Measurements from ENCODE around the gene ADA. TPM values are rescaled to one million over a fixed set of nuclear protein-coding genes. Genes with fewer than 3 reads are reported as not detected.
A peak's percentile ranks its signal among the peaks of the same experiment; 100 is the strongest.
"Not testable (repeated sequence)": the region's sequence is repeated elsewhere in the genome, so short reads cannot be mapped to it uniquely, and the experiment has no call there.

The ADA gene
- total RNA-seq (2014; rRNA removed; shearing (Covaris generic); ENCODE audit: low replicate concordance): 28.4 and 41.4 TPM in 2 replicates

- DNase-seq: peak; percentile 64
- no peaks in the 10 kb centered on the region for H3K27me3 ChIP-seq
- H3K36me3 ChIP-seq: no peaks in the 10 kb centered on the region
- peak within 1 kb of the TSS; percentile 93 for H3K4me3 ChIP-seq
- no peaks in the 10 kb centered on the region for H3K9me3 ChIP-seq
These were observed at the start of gene ADA for GRCh38 chr20:44651684-44652423. Gene ADA (minus strand): TSS chr20:44651699. CDS start chr20:44651607, 92 bp downstream.

- DNase-seq: no peak
- Histone ChIP-seq H3K27me3 (no peaks in the 10 kb centered on the region), H3K36me3 (no peaks in the 10 kb centered on the region), H3K4me3 (no peak overlapping the region), H3K9me3 (no peaks in the 10 kb centered on the region)
These were observed 48.8 kb upstream of the ADA start for GRCh38 chr20:44700306-44700705.

GRCh38 chr20:44698351-44698750 is 46.9 kb upstream of the ADA start:
- Histone ChIP-seq H3K9me3 (no peaks in the 10 kb centered on the region), H3K36me3 (no peaks in the 10 kb centered on the region), H3K4me3 (no peak overlapping the region), H3K27me3 (no peaks in the 10 kb centered on the region)
- no peak for DNase-seq

- not testable (repeated sequence) for DNase-seq, H3K36me3 ChIP-seq, H3K9me3 ChIP-seq, H3K27me3 ChIP-seq, H3K4me3 ChIP-seq
These were observed 45.5 kb upstream of the ADA start for GRCh38 chr20:44697041-44697440.

GRCh38 chr20:44696315-44696714 is 44.8 kb upstream of the ADA start:
- peaks cover 4% of the 10 kb centered on the region; the same call in 1 of the 2 replicates for H3K9me3 ChIP-seq
- no peaks in the 10 kb centered on the region for H3K36me3 ChIP-seq
- no peaks in the 10 kb centered on the region for H3K27me3 ChIP-seq
- DNase-seq: no peak
- no peak overlapping the region for H3K4me3 ChIP-seq

GRCh38 chr20:44695674-44696300 is 44.3 kb upstream of the ADA start:
- H3K36me3 ChIP-seq: no peaks in the 10 kb centered on the region
- H3K4me3 ChIP-seq: no peak overlapping the region
- no peak for DNase-seq
- H3K27me3 ChIP-seq: no peaks in the 10 kb centered on the region
- peaks cover 4% of the 10 kb centered on the region; the same call in 1 of the 2 replicates for H3K9me3 ChIP-seq

- DNase-seq: no peak
- Histone ChIP-seq H3K9me3 (peaks cover 4% of the 10 kb centered on the region; the same call in 1 of the 2 replicates), H3K4me3 (no peak overlapping the region), H3K36me3 (no peaks in the 10 kb centered on the region), H3K27me3 (no peaks in the 10 kb centered on the region)
These were observed 43.8 kb upstream of the ADA start for GRCh38 chr20:44695295-44695673.

GRCh38 chr20:44694159-44694558 is 42.7 kb upstream of the ADA start:
- Histone ChIP-seq H3K4me3 (no peak overlapping the region), H3K27me3 (no peaks in the 10 kb centered on the region), H3K9me3 (peaks cover 4% of the 10 kb centered on the region; the same call in 1 of the 2 replicates), H3K36me3 (no peaks in the 10 kb centered on the region)
- no peak for DNase-seq

GRCh38 chr20:44693627-44694026 is 42.1 kb upstream of the ADA start:
- H3K4me3 ChIP-seq: no peak overlapping the region
- no peak for DNase-seq

GRCh38 chr20:44692932-44693480 is 41.5 kb upstream of the ADA start:
- peaks cover 4% of the 10 kb centered on the region; the same call in 1 of the 2 replicates for H3K9me3 ChIP-seq
- no peaks in the 10 kb centered on the region for H3K36me3 ChIP-seq
- no peaks in the 10 kb centered on the region for H3K27me3 ChIP-seq
- DNase-seq: peak; percentile 99
- H3K4me3 ChIP-seq: no peak overlapping the region

More at GRCh38 chr20:44693627-44694026, 42.1 kb upstream of the ADA start:
- H3K27me3 ChIP-seq: no peaks in the 10 kb centered on the region
- peaks cover 4% of the 10 kb centered on the region; the same call in 1 of the 2 replicates for H3K9me3 ChIP-seq
- no peaks in the 10 kb centered on the region for H3K36me3 ChIP-seq

- Histone ChIP-seq H3K36me3 (no peaks in the 10 kb centered on the region), H3K27me3 (no peaks in the 10 kb centered on the region), H3K9me3 (peaks cover 4% of the 10 kb centered on the region; the same call in 1 of the 2 replicates), H3K4me3 (no peak overlapping the region)
- DNase-seq: peak; percentile 86
These were observed 40.2 kb upstream of the ADA start for GRCh38 chr20:44691424-44692423.

GRCh38 chr20:44690781-44691423 is 39.4 kb upstream of the ADA start:
- DNase-seq: no peak
- no peak overlapping the region for H3K4me3 ChIP-seq
- no peaks in the 10 kb centered on the region for H3K27me3 ChIP-seq
- no peaks in the 10 kb centered on the region for H3K36me3 ChIP-seq
- peaks cover 4% of the 10 kb centered on the region; the same call in 1 of the 2 replicates for H3K9me3 ChIP-seq

GRCh38 chr20:44689809-44690208 is 38.3 kb upstream of the ADA start:
- H3K4me3 ChIP-seq: no peak overlapping the region
- H3K27me3 ChIP-seq: no peaks in the 10 kb centered on the region
- H3K36me3 ChIP-seq: no peaks in the 10 kb centered on the region
- no peak for DNase-seq
- peaks cover 4% of the 10 kb centered on the region; the same call in 1 of the 2 replicates for H3K9me3 ChIP-seq

- peaks cover 4% of the 10 kb centered on the region; the same call in 1 of the 2 replicates for H3K9me3 ChIP-seq
- no peak overlapping the region for H3K4me3 ChIP-seq
- H3K36me3 ChIP-seq: no peaks in the 10 kb centered on the region
- no peaks in the 10 kb centered on the region for H3K27me3 ChIP-seq
- no peak for DNase-seq
These were observed 36.6 kb upstream of the ADA start for GRCh38 chr20:44688053-44688625.

GRCh38 chr20:44686934-44687333 is 35.4 kb upstream of the ADA start:
- Histone ChIP-seq H3K4me3 (no peak overlapping the region), H3K27me3 (no peaks in the 10 kb centered on the region), H3K9me3 (peaks cover 2% of the 10 kb centered on the region; the same call in 1 of the 2 replicates), H3K36me3 (no peaks in the 10 kb centered on the region)
- DNase-seq: no peak
